Astrocyte (in vitro differentiated cells and primary cell): ENCODE results near the gene DYSF. TPM values are rescaled to one million over a fixed set of nuclear protein-coding genes. Genes with fewer than 3 reads are reported as not detected.

Experiments used
- DNase-seq: peaks from one replicate; pipeline ENCODE4 v3.0.0-alpha.2; 2010; ENCODE audit warnings: low read depth
- FAIRE-seq: peaks from 2 replicates; lab custom pipeline; 2011; peaks lifted over from hg19 to GRCh38; lab: Jason Lieb, UNC
- H2AFZ ChIP-seq: 2 replicates; pipeline ENCODE4 v1.6.0; 2012; ENCODE audit warnings: low read depth, low read length, inconsistent platforms
- H3K27ac ChIP-seq: 2 replicates; pipeline ENCODE4 v1.5.1; 2011; ENCODE audit warnings: low read depth, low read length, inconsistent platforms
- H3K27me3 ChIP-seq: 2 replicates; pipeline ENCODE4 v1.6.0; 2011; ENCODE audit warnings: low read length, inconsistent platforms; ENCODE audit not compliant: insufficient read depth
- H3K36me3 ChIP-seq: 2 replicates; pipeline ENCODE4 v1.5.1; 2011; ENCODE audit warnings: low read length, inconsistent platforms; ENCODE audit not compliant: insufficient read depth
- H3K4me1 ChIP-seq: 2 replicates; pipeline ENCODE4 v1.5.1; 2011; ENCODE audit warnings: low read length, inconsistent platforms; ENCODE audit not compliant: insufficient read depth
- H3K4me2 ChIP-seq: 2 replicates; pipeline ENCODE4 v1.6.0; 2012; ENCODE audit warnings: low read length, inconsistent platforms
- H3K4me3 ChIP-seq: 2 replicates; pipeline ENCODE4 v1.5.1; 2011; ENCODE audit warnings: low read depth, mild to moderate bottlenecking, low read length, inconsistent platforms; ENCODE audit not compliant: insufficient read depth
- H3K79me2 ChIP-seq: 2 replicates; pipeline ENCODE4 v1.6.0; 2012; ENCODE audit warnings: mild to moderate bottlenecking, low read length, inconsistent platforms; ENCODE audit not compliant: insufficient read depth
- H3K9ac ChIP-seq: 2 replicates; pipeline ENCODE4 v1.6.0; 2012; ENCODE audit warnings: mild to moderate bottlenecking, low read length, inconsistent platforms
- H3K9me3 ChIP-seq: 2 replicates; pipeline ENCODE4 v1.5.1; 2012; ENCODE audit warnings: low read depth, mild to moderate bottlenecking, low read length, inconsistent platforms; ENCODE audit not compliant: insufficient read depth
- H4K20me1 ChIP-seq: 2 replicates; pipeline ENCODE4 v1.6.0; 2012; ENCODE audit warnings: low read length, inconsistent platforms; ENCODE audit not compliant: insufficient read depth
- H3K27ac Mint-ChIP-seq: one replicate; pipeline ENCODE4 v1.8.0; 2021; ENCODE audit warnings: mild to moderate bottlenecking, mixed read lengths; ENCODE audit not compliant: unreplicated experiment
- H3K27me3 Mint-ChIP-seq: one replicate; pipeline ENCODE4 v1.8.0; 2021; ENCODE audit warnings: low read depth, mixed read lengths; ENCODE audit not compliant: unreplicated experiment
- H3K36me3 Mint-ChIP-seq: one replicate; pipeline ENCODE4 v1.8.0; 2021; ENCODE audit warnings: low read depth, mixed read lengths; ENCODE audit not compliant: unreplicated experiment
- H3K4me1 Mint-ChIP-seq: one replicate; pipeline ENCODE4 v1.8.0; 2021; ENCODE audit warnings: low read depth, mixed read lengths; ENCODE audit not compliant: unreplicated experiment
- H3K4me3 Mint-ChIP-seq: one replicate; pipeline ENCODE4 v1.8.0; 2021; ENCODE audit warnings: mild to moderate bottlenecking, moderate library complexity, mixed read lengths; ENCODE audit not compliant: unreplicated experiment
- H3K9me3 Mint-ChIP-seq: one replicate; pipeline ENCODE4 v1.8.0; 2021; ENCODE audit warnings: mild to moderate bottlenecking, mixed read lengths; ENCODE audit not compliant: unreplicated experiment
- CTCF ChIP-seq: IDR thresholded peaks from 2 replicates; pipeline ENCODE4 v1.5.1; 2011; ENCODE audit warnings: low read depth, mild to moderate bottlenecking, inconsistent platforms, low read length, moderate library complexity; ENCODE audit not compliant: insufficient read depth
- EZH2 ChIP-seq: IDR thresholded peaks from 2 replicates; pipeline ENCODE4 v1.6.1; 2012; ENCODE audit warnings: mild to moderate bottlenecking, low read length, inconsistent platforms; ENCODE audit not compliant: insufficient read depth
- total RNA-seq: library from RNA; stranded (reverse); gene quantifications from 2 replicates; pipeline ENCODE4 v1.2.1, GENCODE V29; 2021

The DYSF gene
- total RNA-seq, 1 donor from 2014 or later: 123 TPM

GRCh38 chr2:71685073-71685848 is 231.9 kb downstream of the DYSF start:
- no peak overlapping the region for H3K27ac ChIP-seq
- peaks cover 65% of the 10 kb centered on the region for H3K36me3 Mint-ChIP-seq
- DNase-seq: no peak

GRCh38 chr2:71685941-71686611 is 232.7 kb downstream of the DYSF start:
- Histone ChIP-seq H3K79me2 (no peaks in the 10 kb centered on the region), H3K27me3 (no peaks in the 10 kb centered on the region), H3K36me3 (no peaks in the 10 kb centered on the region), H2AFZ (no peak overlapping the region), H3K9me3 (no peaks in the 10 kb centered on the region), H3K4me3 (no peak overlapping the region), H3K27ac (no peak overlapping the region), H3K4me1 (no peaks in the 10 kb centered on the region), H3K9ac (no peak overlapping the region), H3K4me2 (no peak overlapping the region), H4K20me1 (no peaks in the 10 kb centered on the region)
- DNase-seq: no peak
- H3K9me3 Mint-ChIP-seq: peaks cover 12% of the 10 kb centered on the region
- no peak for FAIRE-seq
- TF ChIP-seq EZH2 (no peak), CTCF (no peak)
- H3K4me1 Mint-ChIP-seq: no peaks in the 10 kb centered on the region
- H3K27ac Mint-ChIP-seq: no peak overlapping the region
- peaks cover 25% of the 10 kb centered on the region for H3K27me3 Mint-ChIP-seq
- peaks cover 68% of the 10 kb centered on the region for H3K36me3 Mint-ChIP-seq
- no peak overlapping the region for H3K4me3 Mint-ChIP-seq

More at GRCh38 chr2:71685073-71685848, 231.9 kb downstream of the DYSF start:
- no peaks in the 10 kb centered on the region for H3K36me3 ChIP-seq
- no peak overlapping the region for H3K4me3 ChIP-seq
- no peaks in the 10 kb centered on the region for H4K20me1 ChIP-seq
- H3K4me1 ChIP-seq: no peaks in the 10 kb centered on the region
- Mint-ChIP-seq H3K27me3 (peaks cover 17% of the 10 kb centered on the region), H3K9me3 (peaks cover 8% of the 10 kb centered on the region), H3K4me1 (no peaks in the 10 kb centered on the region), H3K27ac (no peak overlapping the region), H3K4me3 (no peak overlapping the region)
- no peak for FAIRE-seq
- H3K27me3 ChIP-seq: no peaks in the 10 kb centered on the region
- H3K79me2 ChIP-seq: no peaks in the 10 kb centered on the region
- TF ChIP-seq CTCF (no peak), EZH2 (no peak)
- no peak overlapping the region for H2AFZ ChIP-seq
- no peaks in the 10 kb centered on the region for H3K9me3 ChIP-seq
- no peak overlapping the region for H3K9ac ChIP-seq
- no peak overlapping the region for H3K4me2 ChIP-seq
